HCT116 (cell line): Measurements from ENCODE around the gene SLC44A4. TPM values are rescaled to one million over a fixed set of nuclear protein-coding genes. Genes with fewer than 3 reads are reported as not detected.

Experiments
- ATAC-seq: fragments of 200-7000 bp; cut with Tn5 transposase; 2 replicates; pipeline ENCODE4 v1.9.1; 2020; ENCODE audit warnings: mild to moderate bottlenecking, moderate library complexity
- BruUV-seq: library from RNA; stranded (reverse); fragments of 400-500 nt; replicated peaks from 2 replicates; lab custom pipeline; 2021; lab: Mats Ljungman, UMichigan
- CTCF ChIA-PET: fragments of 300-600 bp; sonication (Branson Sonifier 250); formaldehyde crosslinking; loops from one replicate; lab custom pipeline; 2021; ENCODE audit warnings: antibody characterized with exemption; lab: Charles Lee
- POLR2A ChIA-PET: fragments of 300-600, 350-600 bp; sonication (Branson Sonifier 250); formaldehyde crosslinking; loops from one replicate; lab custom pipeline; 2021; ENCODE audit warnings: antibody characterized with exemption; lab: Charles Lee
- RAD21 ChIA-PET, 2 experiments: fragments of 300-600 bp; sonication (Branson Sonifier 250); formaldehyde crosslinking; loops; one replicate each; lab custom pipeline; 2023; ENCODE audit warnings: low total read pairs in 2 of 2; ENCODE audit not compliant: uncharacterized antibody in 2 of 2, unreplicated experiment in 2 of 2, low non-redundant PET in 1 of 2; lab: Charles Lee
- DNase-seq: peaks from one replicate; pipeline ENCODE4 v3.0.0-alpha.2; 2010; ENCODE audit warnings: low read depth, low spot score
- H2AFZ ChIP-seq: fragments of 200-600 bp; shearing (Covaris generic), sonication (generic); 2 replicates; pipeline ENCODE4 v1.6.1; 2017; ENCODE audit warnings: low read depth, mixed run types, mixed read lengths, antibody characterized with exemption, low read length; ENCODE audit not compliant: poor library complexity, severe bottlenecking
- H3K27ac ChIP-seq: 2 replicates; pipeline ENCODE4 v1.5.1; 2012; ENCODE audit warnings: low read depth, low read length
- H3K27me3 ChIP-seq: fragments of 200-600 bp; sonication (generic); 2 replicates; pipeline ENCODE4 v1.6.1; 2016; ENCODE audit warnings: mixed run types, low read length, mixed read lengths; ENCODE audit not compliant: insufficient read depth
- H3K36me3 ChIP-seq, 2 experiments: fragments of 200-500 bp in 1 of 2; fragments of 200-600 bp in 1 of 2; sonication (Bioruptor generic) in 1 of 2; sonication (generic) in 1 of 2; 2 replicates each; pipeline versions ENCODE4 v1.5.1 to v1.6.1; 2014 to 2016; ENCODE audit warnings: low read length in 2 of 2, inconsistent platforms in 1 of 2, mixed read lengths in 1 of 2, mixed run types in 1 of 2; ENCODE audit not compliant: insufficient read depth in 2 of 2, control insufficient read depth in 1 of 2
- H3K4me1 ChIP-seq, 2 experiments: fragments of 200-600 bp in 1 of 2; sonication (generic) in 1 of 2; 2 replicates each; pipeline versions ENCODE4 v1.5.1 to v1.6.1; 2012 to 2017; ENCODE audit warnings: low read length in 2 of 2, inconsistent platforms in 1 of 2, mild to moderate bottlenecking in 1 of 2, mixed read lengths in 1 of 2, mixed run types in 1 of 2, moderate library complexity in 1 of 2; ENCODE audit not compliant: insufficient read depth in 2 of 2, control insufficient read depth in 1 of 2
- H3K4me2 ChIP-seq: fragments of 200-600 bp; sonication (generic); 2 replicates; pipeline ENCODE4 v1.6.1; 2017; ENCODE audit warnings: mixed run types, low read length, mixed read lengths
- H3K4me3 ChIP-seq, 2 experiments: fragments of 200-600 bp in 1 of 2; sonication (generic) in 1 of 2; replicated peaks in 1 of 2; 2 replicates each; pipeline ENCODE4 v1.5.1; 2011 to 2016; ENCODE audit warnings: low read length in 2 of 2, control low read depth in 1 of 2, low read depth in 1 of 2, mild to moderate bottlenecking in 1 of 2, mixed read lengths in 1 of 2, mixed run types in 1 of 2
- H3K79me2 ChIP-seq: fragments of 200-600 bp; sonication (generic); 2 replicates; pipeline ENCODE4 v1.6.1; 2017; ENCODE audit warnings: mild to moderate bottlenecking, mixed run types, low read length, moderate library complexity, mixed read lengths; ENCODE audit not compliant: insufficient read depth
- H3K9ac ChIP-seq: fragments of 200-600 bp; sonication (generic); 2 replicates; pipeline ENCODE4 v1.6.1; 2016; ENCODE audit warnings: low read length, mixed read lengths
- H3K9me2 ChIP-seq: fragments of 200-600 bp; sonication (generic), shearing (Covaris generic); 2 replicates; pipeline ENCODE4 v1.6.1; 2017; ENCODE audit warnings: mixed run types, mild to moderate bottlenecking, moderate library complexity; ENCODE audit not compliant: insufficient read depth
- H3K9me3 ChIP-seq, 2 experiments: fragments of 200-500 bp in 1 of 2; fragments of 200-600 bp in 1 of 2; sonication (Bioruptor generic) in 1 of 2; sonication (generic) in 1 of 2; 2 replicates each; pipeline ENCODE4 v1.6.1; 2014 to 2017; ENCODE audit warnings: low read length in 2 of 2, mixed read lengths in 2 of 2, inconsistent platforms in 1 of 2, low read depth in 1 of 2, mild to moderate bottlenecking in 1 of 2, mixed run types in 1 of 2, moderate library complexity in 1 of 2; ENCODE audit not compliant: control insufficient read depth in 1 of 2, insufficient read depth in 1 of 2
- H4K20me1 ChIP-seq: fragments of 200-600 bp; sonication (generic), shearing (Covaris generic); 2 replicates; pipeline ENCODE4 v1.6.1; 2017; ENCODE audit warnings: mixed run types, mild to moderate bottlenecking, moderate library complexity; ENCODE audit not compliant: insufficient read depth
- CTCF ChIP-seq, 3 experiments: fragments of 200-600 bp in 1 of 3; sonication (generic) in 1 of 3; IDR thresholded peaks in 2 of 3; conservative IDR thresholded peaks in 1 of 3; 2 replicates each; pipeline ENCODE4 v1.5.1; 2012 to 2017; ENCODE audit warnings: low read depth in 2 of 3, low read length in 2 of 3, antibody characterized with exemption in 1 of 3, borderline replicate concordance in 1 of 3, control low read depth in 1 of 3, mild to moderate bottlenecking in 1 of 3, mixed read lengths in 1 of 3, mixed run types in 1 of 3, moderate library complexity in 1 of 3; ENCODE audit not compliant: insufficient read depth in 1 of 3
- EZH2phosphoT487 ChIP-seq: fragments of 200-600 bp; IDR thresholded peaks from 2 replicates; pipeline ENCODE4 v1.6.1; 2018; ENCODE audit warnings: antibody characterized with exemption, borderline replicate concordance
- FOSL1 ChIP-seq: IDR thresholded peaks from 2 replicates; pipeline ENCODE4 v1.6.1; 2012; ENCODE audit warnings: low read depth
- TCF7L2 ChIP-seq: IDR thresholded peaks from 2 replicates; pipeline ENCODE4 v1.7.0; 2011; ENCODE audit warnings: borderline replicate concordance, inconsistent platforms; ENCODE audit not compliant: insufficient read depth, insufficient read length; ENCODE audit errors: extremely low read depth
- YY1 ChIP-seq: IDR thresholded peaks from 2 replicates; pipeline ENCODE4 v1.6.1; 2011; ENCODE audit warnings: low read length, low read depth, moderate library complexity, mild to moderate bottlenecking; ENCODE audit not compliant: insufficient replicate concordance; ENCODE audit errors: extremely low read depth
- intact Hi-C: fragments of 100-400 bp; cut with micrococcal nuclease; formaldehyde crosslinking; loops from 2 replicates; pipeline ENCODE4 v1.10.0; 2022
- total RNA-seq: library from RNA; stranded (reverse); gene quantifications from one replicate; pipeline ENCODE4 v1.2.1, GENCODE V29; 2021; ENCODE audit not compliant: unreplicated experiment

The SLC44A4 gene
- total RNA-seq, 1 experiment from 2014 or later: 0.74 TPM

GRCh38 chr6:31847276-31847978 is 31.4 kb downstream of the SLC44A4 start:
- H3K79me2 ChIP-seq: no peaks in the 10 kb centered on the region
- H3K9me3 ChIP-seq: no peaks in the 10 kb centered on the region
- H4K20me1 ChIP-seq: no peaks in the 10 kb centered on the region
- no peak overlapping the region for H2AFZ ChIP-seq
- peaks cover 0 to 14% of the 10 kb centered on the region in 2 experiments; a peak in 2 of 4 replicates for H3K4me1 ChIP-seq
- ATAC-seq: no peak
- POLR2A ChIA-PET: interaction anchor here (0.9 to 1.6 kb wide), 3 partner anchors 9 to 20 kb away, joined by 4 to 5 read pairs (median 4); partner anchors contain the start of genes HSPA1B and NEU1
- DNase-seq: no peak
- H3K4me3 ChIP-seq: no peak overlapping the region
- no peak overlapping the region for H3K9ac ChIP-seq
- H3K9me2 ChIP-seq: no peaks in the 10 kb centered on the region
- BruUV-seq: no TSS peak
- intact Hi-C loops: no loop called here
- no peaks in the 10 kb centered on the region for H3K36me3 ChIP-seq
- H3K27me3 ChIP-seq: no peaks in the 10 kb centered on the region
- TF ChIP-seq YY1 (no peak), FOSL1 (no peak), EZH2phosphoT487 (no peak), TCF7L2 (no peak), CTCF (IDR thresholded peaks at IDR 0.05 in 2 of 3, conservative IDR thresholded peaks at IDR 0.05 in 1 of 3; ENCODE audit: borderline replicate concordance in 1 of 3, insufficient read depth in 1 of 3, low read depth in 2 of 3, low read length in 2 of 3) (no peak)
- H3K4me2 ChIP-seq: peak overlapping the region; percentile 12; the same call in 1 of the 2 replicates
- CTCF ChIA-PET: no interaction called here
- RAD21 ChIA-PET: no interaction called here
- no peak overlapping the region for H3K27ac ChIP-seq
